Activated naive CD4-positive, alpha-beta T cell treated with anti-CD3 and anti-CD28 coated beads for 36 hours (primary cell): ENCODE data around the gene EXOC6. TPM values are rescaled to one million over a fixed set of nuclear protein-coding genes. Genes with fewer than 3 reads are reported as not detected.
A peak's percentile ranks its signal among the peaks of the same experiment; 100 is the strongest.

Experiments used
- CTCF ChIA-PET: fragments of 350-600 bp; sonication (Branson Sonifier 250); formaldehyde crosslinking; loops from one replicate; lab custom pipeline; 2021; ENCODE audit warnings: antibody characterized with exemption; lab: Charles Lee
- DNase-seq: peaks from one replicate; pipeline ENCODE4 v3.0.0-alpha.2; 2020
- H3K27ac Mint-ChIP-seq: one replicate; pipeline ENCODE4 v1.8.0; 2021; ENCODE audit warnings: mild to moderate bottlenecking, mixed read lengths
- H3K27me3 Mint-ChIP-seq: one replicate; pipeline ENCODE4 v1.8.0; 2021; ENCODE audit warnings: low read depth, mixed read lengths
- H3K36me3 Mint-ChIP-seq: one replicate; pipeline ENCODE4 v1.8.0; 2021; ENCODE audit warnings: low read depth, mixed read lengths
- H3K4me1 Mint-ChIP-seq: one replicate; pipeline ENCODE4 v1.8.0; 2021; ENCODE audit warnings: low read depth, mixed read lengths
- H3K4me3 Mint-ChIP-seq: one replicate; pipeline ENCODE4 v1.8.0; 2021; ENCODE audit warnings: mild to moderate bottlenecking, moderate library complexity, mixed read lengths
- H3K9me3 Mint-ChIP-seq: one replicate; pipeline ENCODE4 v1.8.0; 2021; ENCODE audit warnings: mixed read lengths
- intact Hi-C: fragments of 100-400 bp; cut with micrococcal nuclease; formaldehyde crosslinking; loops from one replicate; pipeline ENCODE4 v1.15.1; 2023
- total RNA-seq, 2 experiments: library from RNA; stranded (reverse); gene quantifications; one replicate each; pipeline ENCODE4 v1.2.3, GENCODE V29; 2021

Gene EXOC6
- total RNA-seq, 2 experiments from 2014 or later: 7.6 to 9.3 TPM

DNA sequence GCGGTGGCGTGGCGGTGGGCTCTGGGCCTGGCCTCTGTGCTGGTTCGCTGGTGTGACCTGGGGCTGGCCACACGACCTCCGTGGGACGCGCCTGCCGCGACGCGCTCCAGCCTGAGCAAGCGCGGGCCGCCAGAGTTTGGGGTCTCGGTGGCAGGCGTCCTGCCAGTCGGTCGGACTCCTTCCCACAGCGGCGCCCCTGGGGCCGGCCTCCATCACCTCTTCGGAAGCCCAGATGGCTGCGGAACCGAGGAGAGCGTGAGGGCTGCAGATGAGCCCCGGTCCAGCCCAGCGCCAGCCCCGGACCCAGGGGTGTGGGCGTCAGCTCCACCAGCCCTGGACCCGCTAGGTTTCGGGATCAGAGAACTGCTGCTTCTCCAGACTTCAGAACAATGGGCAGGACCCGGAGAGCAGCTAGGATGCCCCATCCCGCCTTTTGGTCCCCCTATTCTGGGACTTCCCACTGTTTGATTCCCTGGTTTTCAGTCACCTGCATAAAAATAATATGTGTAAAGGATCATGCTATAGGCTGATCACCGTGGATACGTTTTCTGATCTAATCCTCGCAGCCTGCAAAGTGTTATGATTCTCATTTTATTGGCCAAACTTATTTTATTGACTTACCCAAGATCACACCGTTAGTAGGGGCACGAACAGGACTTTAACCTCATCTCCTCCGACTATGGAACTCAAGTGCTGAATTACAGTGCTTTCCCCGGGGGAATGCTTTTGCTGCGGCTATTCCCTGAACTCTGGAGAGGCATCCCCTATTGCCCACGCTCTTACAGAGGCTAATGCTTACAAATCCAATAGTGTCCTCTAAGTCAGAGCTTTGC, 215.0 kb downstream of the EXOC6 start:
- Mint-ChIP-seq H3K9me3 (no peaks in the 10 kb centered on the region), H3K27ac (no peak overlapping the region), H3K4me1 (peaks cover 24% of the 10 kb centered on the region), H3K27me3 (peaks cover 62% of the 10 kb centered on the region), H3K4me3 (peak overlapping the region; percentile 15), H3K36me3 (peaks cover 11% of the 10 kb centered on the region)
- CTCF ChIA-PET: no interaction called here
- no peak for DNase-seq
- intact Hi-C loops: loop anchor here (2.0 to 10.0 kb wide), 5 partner anchors 57 to 369 kb away; no protein-coding TSS in a partner anchor

GRCh38 chr10:93063977-93064660, 215.8 kb downstream of the EXOC6 start:
- no peak overlapping the region for H3K4me3 Mint-ChIP-seq
- CTCF ChIA-PET: no interaction called here
- H3K9me3 Mint-ChIP-seq: no peaks in the 10 kb centered on the region

DNA sequence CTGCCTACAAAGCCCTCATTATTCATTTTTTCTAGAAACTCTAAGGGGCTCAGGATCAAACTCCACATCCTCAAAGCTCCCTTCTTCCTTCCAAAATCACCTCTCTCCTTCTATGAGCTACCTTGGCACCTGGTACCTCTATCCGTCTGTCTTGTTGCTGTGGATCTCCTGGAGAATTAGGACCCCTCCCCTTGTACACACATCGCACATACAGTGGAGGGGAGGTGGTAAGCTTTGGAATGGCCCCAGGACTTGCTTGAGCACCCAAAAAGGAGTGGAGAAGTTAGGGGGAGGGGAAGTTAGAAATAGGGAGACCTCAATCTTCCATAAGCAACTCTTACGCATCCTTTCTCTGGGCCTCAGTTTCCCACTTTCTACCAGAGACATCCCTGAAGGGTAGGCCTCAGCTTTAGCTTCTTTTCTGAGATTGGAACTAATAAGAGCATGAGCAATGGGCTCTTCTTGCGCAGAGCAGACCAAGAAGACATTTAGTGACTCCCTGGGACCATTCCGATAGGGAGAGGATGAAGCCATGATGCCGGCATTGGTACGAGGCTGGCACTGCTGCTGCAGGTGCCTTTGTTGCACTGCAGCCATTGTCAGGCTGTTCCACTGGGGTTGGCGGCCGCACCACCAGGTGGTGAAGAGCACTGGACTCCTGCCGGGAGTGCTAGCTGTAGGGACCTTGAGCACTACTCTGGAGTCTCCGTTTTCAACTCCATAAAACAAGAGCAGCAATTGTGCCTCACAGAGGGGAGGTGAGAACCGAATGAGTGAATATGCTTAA, 216.7 kb downstream of the EXOC6 start:
- intact Hi-C loops: loop anchor here (5.0 to 10.0 kb wide), 2 partner anchors 287 to 370 kb away; no protein-coding TSS in a partner anchor
- H3K36me3 Mint-ChIP-seq: peaks cover under 1% of the 10 kb centered on the region
- peaks cover 26% of the 10 kb centered on the region for H3K4me1 Mint-ChIP-seq
- peaks cover 71% of the 10 kb centered on the region for H3K27me3 Mint-ChIP-seq
- DNase-seq: no peak
- CTCF ChIA-PET: no interaction called here
- H3K9me3 Mint-ChIP-seq: no peaks in the 10 kb centered on the region
- H3K4me3 Mint-ChIP-seq: no peak overlapping the region
- H3K27ac Mint-ChIP-seq: no peak overlapping the region

More at GRCh38 chr10:93063977-93064660, 215.8 kb downstream of the EXOC6 start:
- Mint-ChIP-seq H3K27me3 (peaks cover 70% of the 10 kb centered on the region), H3K4me1 (peaks cover 29% of the 10 kb centered on the region), H3K27ac (no peak overlapping the region), H3K36me3 (peaks cover 9% of the 10 kb centered on the region)
- DNase-seq: no peak
- intact Hi-C loops: loop anchor here (2.0 to 10.0 kb wide), 5 partner anchors 57 to 369 kb away; no protein-coding TSS in a partner anchor

DNA sequence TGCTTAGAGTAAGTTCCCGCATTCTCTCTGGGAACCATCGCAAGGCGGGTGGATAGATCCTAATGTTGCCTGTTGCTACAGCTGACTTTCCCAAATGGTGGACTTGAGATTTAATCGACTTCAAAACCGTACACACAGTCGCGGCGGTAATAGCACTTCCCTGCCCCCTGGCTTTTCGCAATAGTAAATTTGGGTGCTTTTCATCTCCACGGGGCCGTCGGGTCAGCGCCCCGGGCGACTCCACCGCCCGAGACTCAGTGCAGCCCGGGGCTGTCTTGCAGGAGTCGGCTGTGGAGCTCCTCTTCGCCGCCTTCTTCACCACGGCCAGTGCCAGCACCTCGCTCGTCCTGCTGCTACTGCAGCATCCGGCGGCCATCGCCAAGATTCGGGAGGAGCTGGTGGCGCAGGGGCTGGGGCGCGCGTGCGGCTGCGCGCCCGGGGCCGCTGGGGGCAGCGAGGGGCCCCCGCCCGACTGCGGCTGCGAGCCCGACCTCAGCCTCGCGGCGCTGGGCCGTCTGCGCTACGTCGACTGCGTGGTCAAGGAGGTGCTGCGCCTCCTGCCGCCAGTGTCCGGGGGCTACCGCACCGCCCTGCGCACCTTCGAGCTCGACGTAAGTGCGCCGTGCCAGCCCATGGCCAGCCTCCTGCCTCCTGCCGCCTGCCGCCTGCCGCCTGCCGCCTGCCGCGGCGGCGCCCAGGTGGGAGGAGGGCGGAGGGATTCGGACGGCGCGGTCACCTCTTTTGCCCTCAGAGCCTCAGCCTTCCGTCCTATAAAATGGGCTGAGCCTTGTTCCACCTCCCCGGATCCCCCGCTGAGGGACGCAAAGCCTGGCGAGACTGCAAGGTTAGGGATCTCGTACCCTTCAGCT, 217.6 kb downstream of the EXOC6 start:
- intact Hi-C loops: loop anchor here (10.0 kb wide), 1 partner anchor 371 kb away; no protein-coding TSS in a partner anchor
- Mint-ChIP-seq H3K4me3 (no peak overlapping the region), H3K27ac (no peak overlapping the region), H3K4me1 (peaks cover 23% of the 10 kb centered on the region), H3K27me3 (peaks cover 78% of the 10 kb centered on the region), H3K9me3 (no peaks in the 10 kb centered on the region), H3K36me3 (no peaks in the 10 kb centered on the region)
- CTCF ChIA-PET: interaction anchor here (2.7 kb wide), 1 partner anchor 15 kb away, joined by 13 read pairs; no protein-coding TSS in a partner anchor
- no peak for DNase-seq

DNA sequence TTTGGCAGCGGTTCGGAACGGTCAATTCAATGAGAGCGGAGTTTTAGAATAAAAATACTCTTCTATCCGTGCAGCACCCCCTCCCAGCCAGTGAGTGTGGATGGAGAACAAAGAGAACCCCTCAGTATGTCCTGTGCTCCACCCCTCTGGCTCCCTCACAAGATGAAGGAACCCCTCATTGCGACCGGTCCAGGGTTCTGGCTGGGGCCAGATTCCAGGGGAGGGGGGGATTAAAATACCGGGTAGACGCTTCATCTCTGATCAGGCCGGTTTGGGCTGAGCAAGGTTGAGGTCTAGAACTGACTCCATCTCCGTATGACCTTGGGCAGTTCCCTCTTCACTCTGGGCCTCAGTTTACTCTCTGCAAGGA, 218.2 kb downstream of the EXOC6 start:
- H3K9me3 Mint-ChIP-seq: no peaks in the 10 kb centered on the region
- no peaks in the 10 kb centered on the region for H3K36me3 Mint-ChIP-seq
- CTCF ChIA-PET: interaction anchor here (2.7 kb wide), 1 partner anchor 14 kb away, joined by 13 read pairs; no protein-coding TSS in a partner anchor
- H3K4me1 Mint-ChIP-seq: peaks cover 23% of the 10 kb centered on the region
- intact Hi-C loops: loop anchor here (10.0 kb wide), 1 partner anchor 372 kb away; no protein-coding TSS in a partner anchor
- DNase-seq: no peak
- H3K27ac Mint-ChIP-seq: no peak overlapping the region
- peaks cover 79% of the 10 kb centered on the region for H3K27me3 Mint-ChIP-seq
- no peak overlapping the region for H3K4me3 Mint-ChIP-seq

DNA sequence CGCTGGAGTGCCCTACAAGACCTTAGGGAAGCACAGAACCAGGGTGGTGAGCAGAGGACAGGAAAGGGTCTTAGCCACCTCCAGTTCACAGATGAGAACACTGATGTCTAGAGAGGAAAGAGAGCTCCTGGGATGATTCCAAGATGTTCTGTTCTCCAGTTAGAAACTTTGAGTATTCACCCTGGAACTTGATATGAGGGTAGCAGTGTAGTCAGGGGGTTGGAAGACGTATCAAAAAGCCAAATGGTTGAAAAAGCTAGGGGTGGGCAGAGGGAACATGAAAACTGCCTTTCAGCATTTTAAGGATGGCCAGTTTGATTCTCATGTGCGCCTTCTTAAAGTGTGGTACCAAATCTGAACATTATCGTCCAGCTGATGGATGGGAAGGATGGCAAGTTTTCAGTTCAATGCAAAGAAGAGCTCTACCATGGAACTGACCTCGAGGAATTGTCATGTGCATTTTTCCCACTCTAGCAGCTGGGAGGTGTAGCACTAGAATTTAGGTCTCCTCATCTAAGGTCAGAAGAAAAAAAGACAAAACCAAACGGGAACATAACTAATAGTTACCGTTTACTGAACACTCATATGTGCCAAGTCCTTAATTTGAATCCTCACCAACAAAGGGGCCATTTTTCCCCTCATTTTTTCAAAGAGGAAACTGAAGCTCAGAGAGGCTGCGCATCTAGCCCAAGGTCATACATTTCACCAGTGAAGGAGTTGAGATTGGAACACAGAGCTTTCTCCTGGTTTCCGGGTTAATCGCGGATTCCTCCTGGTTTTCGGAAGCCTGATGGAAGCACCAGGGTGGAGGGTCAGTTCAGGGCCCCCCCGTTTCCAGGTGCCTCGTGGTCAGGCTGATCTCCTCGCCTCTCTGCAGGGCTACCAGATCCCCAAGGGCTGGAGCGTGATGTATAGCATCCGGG, 219.4 kb downstream of the EXOC6 start:
- CTCF ChIA-PET: interaction anchor here (0.6 to 2.7 kb wide), 6 partner anchors 9 to 291 kb away, joined by 3 to 13 read pairs (median 4); no protein-coding TSS in a partner anchor
- Mint-ChIP-seq H3K27me3 (peaks cover 79% of the 10 kb centered on the region), H3K27ac (no peak overlapping the region), H3K9me3 (no peaks in the 10 kb centered on the region), H3K36me3 (no peaks in the 10 kb centered on the region), H3K4me1 (peaks cover 23% of the 10 kb centered on the region), H3K4me3 (no peak overlapping the region)
- intact Hi-C loops: loop anchor here (10.0 kb wide), 1 partner anchor 373 kb away; no protein-coding TSS in a partner anchor
- no peak for DNase-seq

DNA sequence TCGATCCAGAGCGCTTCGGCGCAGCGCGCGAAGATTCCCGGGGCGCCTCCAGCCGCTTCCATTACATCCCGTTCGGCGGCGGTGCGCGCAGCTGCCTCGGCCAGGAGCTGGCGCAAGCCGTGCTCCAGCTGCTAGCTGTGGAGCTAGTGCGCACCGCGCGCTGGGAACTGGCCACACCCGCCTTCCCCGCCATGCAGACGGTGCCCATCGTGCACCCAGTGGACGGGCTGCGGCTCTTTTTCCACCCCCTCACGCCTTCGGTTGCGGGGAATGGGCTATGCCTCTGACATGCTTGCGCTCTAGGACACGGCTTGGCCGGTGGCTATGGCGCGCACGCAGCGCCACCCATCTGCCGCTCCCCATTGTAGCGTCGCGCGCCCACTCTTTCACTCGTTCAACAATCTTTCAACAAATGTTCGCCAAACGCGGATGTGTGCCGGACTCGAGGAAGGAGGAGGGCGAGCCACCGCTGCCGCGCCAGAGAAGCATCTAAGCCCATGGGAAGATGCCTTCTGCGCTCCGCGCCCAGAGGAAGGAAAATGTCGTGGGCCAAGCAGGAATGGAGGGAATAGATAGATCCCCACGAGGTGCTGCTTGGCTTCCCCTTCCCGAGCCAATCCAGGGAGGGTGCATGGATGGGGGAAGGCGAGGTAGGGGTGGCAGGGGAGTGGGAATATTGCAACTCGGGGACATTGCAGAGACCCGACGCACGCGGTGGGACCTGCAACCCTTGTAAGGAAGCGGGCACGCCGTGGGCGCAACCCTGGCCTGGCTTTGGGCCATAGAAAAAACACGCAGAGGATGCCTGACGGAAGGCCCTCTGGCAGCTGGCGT, 220.3 kb downstream of the EXOC6 start:
- Mint-ChIP-seq H3K4me1 (peaks cover 25% of the 10 kb centered on the region), H3K4me3 (no peak overlapping the region), H3K27ac (no peak overlapping the region), H3K27me3 (peaks cover 83% of the 10 kb centered on the region), H3K36me3 (no peaks in the 10 kb centered on the region), H3K9me3 (no peaks in the 10 kb centered on the region)
- no peak for DNase-seq
- intact Hi-C loops: loop anchor here (10.0 kb wide), 1 partner anchor 374 kb away; no protein-coding TSS in a partner anchor
- CTCF ChIA-PET: interaction anchor here (0.6 to 2.7 kb wide), 4 partner anchors 8 to 290 kb away, joined by 3 to 13 read pairs (median 5); no protein-coding TSS in a partner anchor

DNA sequence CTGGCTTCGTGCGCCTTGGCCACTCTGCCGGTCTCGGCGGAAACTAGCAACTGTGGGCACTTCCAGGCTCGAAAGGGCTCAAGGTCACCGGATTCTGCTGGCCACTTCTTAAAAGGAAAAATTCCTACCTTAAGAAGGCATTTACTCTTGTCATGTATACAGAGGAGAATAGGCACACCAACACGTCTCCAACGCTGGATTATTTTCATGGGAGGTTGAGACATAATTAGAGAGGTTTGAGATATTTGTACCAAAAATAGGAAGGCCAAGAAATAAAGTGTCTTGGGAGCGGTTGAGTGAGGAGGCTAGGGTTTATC, 220.9 kb downstream of the EXOC6 start:
- CTCF ChIA-PET: interaction anchor here (0.9 kb wide), 1 partner anchor 9 kb away, joined by 4 read pairs; the partner anchor contains the start of gene CYP26C1
- intact Hi-C loops: loop anchor here (10.0 kb wide), 1 partner anchor 374 kb away; no protein-coding TSS in a partner anchor
- no peak overlapping the region for H3K27ac Mint-ChIP-seq
- no peaks in the 10 kb centered on the region for H3K9me3 Mint-ChIP-seq
- no peaks in the 10 kb centered on the region for H3K36me3 Mint-ChIP-seq
- no peak for DNase-seq
- H3K27me3 Mint-ChIP-seq: peaks cover 80% of the 10 kb centered on the region
- H3K4me1 Mint-ChIP-seq: peaks cover 25% of the 10 kb centered on the region
- H3K4me3 Mint-ChIP-seq: no peak overlapping the region

- DNase-seq: no peak
- CTCF ChIA-PET: interaction anchor here (0.6 to 1.2 kb wide), 4 partner anchors 9 to 382 kb away, joined by 3 to 5 read pairs (median 4); partner anchors contain the start of gene CYP26C1
- H3K36me3 Mint-ChIP-seq: no peaks in the 10 kb centered on the region
- H3K4me1 Mint-ChIP-seq: peaks cover 36% of the 10 kb centered on the region
- intact Hi-C loops: no loop called here
- no peak overlapping the region for H3K27ac Mint-ChIP-seq
- no peak overlapping the region for H3K4me3 Mint-ChIP-seq
- H3K27me3 Mint-ChIP-seq: peaks cover 79% of the 10 kb centered on the region
- H3K9me3 Mint-ChIP-seq: no peaks in the 10 kb centered on the region
These were observed 222.3 kb downstream of the EXOC6 start for GRCh38 chr10:93070378-93071176.
